Measurements from ENCODE around the gene TECPR1.

DNA sequence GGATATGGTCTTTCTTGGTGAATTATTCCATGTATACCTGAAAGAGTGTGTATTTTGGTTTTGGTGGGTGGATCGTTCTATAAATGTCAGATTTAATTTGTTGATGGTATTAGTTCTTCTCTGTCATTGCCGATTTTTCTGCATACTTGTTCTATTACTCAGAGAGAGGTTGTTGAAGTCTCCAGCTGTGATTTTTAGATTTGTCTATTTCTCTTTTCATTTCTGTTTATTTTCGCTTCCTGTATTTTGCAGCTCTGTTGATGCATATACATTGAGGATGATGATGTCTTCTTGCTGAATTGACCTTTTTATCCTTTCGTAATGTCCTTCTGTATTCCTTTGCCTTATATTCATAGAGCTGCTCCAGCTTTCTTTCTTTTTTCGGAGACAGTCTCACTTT, 52.9 kb downstream of the TECPR1 start:
- TF ChIP-seq, protein P1, sequence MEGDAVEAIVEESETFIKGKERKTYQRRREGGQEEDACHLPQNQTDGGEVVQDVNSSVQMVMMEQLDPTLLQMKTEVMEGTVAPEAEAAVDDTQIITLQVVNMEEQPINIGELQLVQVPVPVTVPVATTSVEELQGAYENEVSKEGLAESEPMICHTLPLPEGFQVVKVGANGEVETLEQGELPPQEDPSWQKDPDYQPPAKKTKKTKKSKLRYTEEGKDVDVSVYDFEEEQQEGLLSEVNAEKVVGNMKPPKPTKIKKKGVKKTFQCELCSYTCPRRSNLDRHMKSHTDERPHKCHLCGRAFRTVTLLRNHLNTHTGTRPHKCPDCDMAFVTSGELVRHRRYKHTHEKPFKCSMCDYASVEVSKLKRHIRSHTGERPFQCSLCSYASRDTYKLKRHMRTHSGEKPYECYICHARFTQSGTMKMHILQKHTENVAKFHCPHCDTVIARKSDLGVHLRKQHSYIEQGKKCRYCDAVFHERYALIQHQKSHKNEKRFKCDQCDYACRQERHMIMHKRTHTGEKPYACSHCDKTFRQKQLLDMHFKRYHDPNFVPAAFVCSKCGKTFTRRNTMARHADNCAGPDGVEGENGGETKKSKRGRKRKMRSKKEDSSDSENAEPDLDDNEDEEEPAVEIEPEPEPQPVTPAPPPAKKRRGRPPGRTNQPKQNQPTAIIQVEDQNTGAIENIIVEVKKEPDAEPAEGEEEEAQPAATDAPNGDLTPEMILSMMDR (IDR thresholded peaks at IDR 0.05; ENCODE audit: low read depth, low read length, poor library complexity, severe bottlenecking): no peak
- no peak for TF ChIP-seq EZH2phosphoT487 (IDR thresholded peaks at IDR 0.05; ENCODE audit: borderline replicate concordance, low read length)
